ENCODE measurements around the gene BTG2. TPM values are rescaled to one million over a fixed set of nuclear protein-coding genes. Genes with fewer than 3 reads are reported as not detected.

Gene BTG2
- polyA plus RNA-seq, 2 of the 4 experiments (the other 2 are of a cell fraction) = 7.2 to 16.4 TPM

DNA sequence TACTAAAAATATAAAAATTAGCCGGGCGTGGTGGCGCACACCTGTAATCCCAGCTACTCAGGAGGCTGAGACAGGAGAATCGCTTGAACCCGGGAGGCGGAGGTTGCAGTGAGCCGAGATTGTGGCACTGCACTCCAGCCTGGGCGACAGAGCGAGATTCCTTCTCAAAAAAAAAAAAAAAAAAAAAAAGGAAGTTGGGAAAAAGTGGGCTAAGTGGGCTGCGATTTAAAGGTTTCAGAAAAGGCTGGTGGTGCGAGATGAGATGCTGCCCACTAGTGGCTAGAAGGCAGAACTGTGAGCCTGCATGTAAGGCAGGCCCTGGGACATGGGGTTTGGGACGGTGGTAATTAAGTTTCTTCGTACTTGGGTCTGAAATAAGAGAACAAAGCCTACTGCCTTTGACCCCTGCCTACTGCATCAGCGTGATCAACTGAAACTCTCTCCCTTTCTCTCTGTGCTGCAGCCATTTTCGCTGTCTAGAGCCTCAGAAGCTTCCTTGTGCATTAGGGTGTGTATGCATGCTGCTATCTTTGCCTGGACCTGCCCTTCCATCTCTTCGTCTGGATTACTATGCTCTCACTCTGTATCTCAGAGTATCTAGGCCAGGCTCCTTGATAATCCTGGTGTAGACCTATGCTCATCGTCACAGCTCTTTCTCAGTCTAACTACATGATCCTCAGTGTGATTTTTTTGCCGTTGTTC is 33.2 kb downstream of the BTG2 start:
- Histone ChIP-seq H3K9me3 (no peaks in the 10 kb centered on the region), H3K4me2 (no peak overlapping the region), H3K27ac (no peak overlapping the region), H3K4me3 (no peak overlapping the region), H3K4me1 (no peaks in the 10 kb centered on the region)
- TF ChIP-seq MYC (IDR thresholded peaks at IDR 0.05; ENCODE audit: borderline replicate concordance, low read length) = no peak
- peak; percentile 65 to 83 for TF ChIP-seq RAD21 (conservative IDR thresholded peaks at IDR 0.05 in 1 of 2, IDR thresholded peaks at IDR 0.05 in 1 of 2)
- TF ChIP-seq SMC3 (IDR thresholded peaks at IDR 0.05) = peak; percentile 69
- no peak for TF ChIP-seq RNF2 (IDR thresholded peaks at IDR 0.05; ENCODE audit: borderline replicate concordance, low read depth)
- no peak for TF ChIP-seq PBX3 (IDR thresholded peaks at IDR 0.05)
- TF ChIP-seq CTCF (IDR thresholded peaks at IDR 0.05) = peak; percentile 68
- DNase-seq (ENCODE audit: low read depth in 1 of 2, low spot score in 1 of 2) = peak; percentile 65 to 77
- ChIA-PET POLR2A (no interaction called here), CTCF (interaction anchor here (0.6 to 23.4 kb wide), 27 partner anchors 12 to 364 kb away, joined by 3 to 510 read pairs (median 7); partner anchors contain the start of genes ATP2B4, FMOD, OPTC and PRELP)
- 46% methylated on average over 18 of the region's 18 CpGs for WGBS (ENCODE audit: missing lambda C conversion rate)
- FAIRE-seq = no peak
- peak in 1 of 2 experiments; percentile 67; a peak in 3 of 6 replicates for ATAC-seq

DNA sequence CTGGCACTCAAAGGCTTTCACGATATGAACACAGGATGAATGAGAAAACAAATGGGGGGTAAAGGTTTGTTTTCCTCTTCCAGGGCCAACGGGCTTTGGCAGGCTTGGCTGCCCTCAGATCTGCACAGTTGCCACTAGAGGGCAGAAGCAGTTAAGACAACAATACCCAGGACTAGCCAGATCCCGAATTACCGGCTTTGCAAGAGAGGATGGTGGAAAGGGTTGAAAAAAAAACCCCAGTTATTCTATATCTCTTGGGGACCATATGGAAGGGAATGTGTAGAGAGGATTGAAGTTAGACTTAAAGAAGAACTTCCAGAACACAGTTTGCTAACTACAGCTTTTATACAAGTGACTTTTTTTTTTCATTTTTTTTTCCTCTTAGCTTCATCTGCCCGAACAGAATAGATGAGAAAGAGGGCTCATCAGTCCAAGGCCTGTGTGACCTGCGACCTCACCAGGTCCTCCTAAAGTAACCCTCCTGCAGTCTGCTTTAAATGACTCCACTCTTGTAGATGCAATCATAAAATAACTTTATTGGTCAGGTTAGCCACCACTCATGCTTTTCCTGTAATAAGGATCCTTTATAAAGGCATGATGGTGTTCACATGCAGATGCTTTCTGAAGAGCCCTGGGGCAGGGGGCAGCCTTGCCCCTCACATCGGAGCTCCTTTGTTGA is 34.9 kb downstream of the BTG2 start:
- H3K27ac ChIP-seq = no peak overlapping the region
- FAIRE-seq (no peak), DNase-seq (ENCODE audit: low read depth in 1 of 2, low spot score in 1 of 2) (peak; percentile 79 to 92), ATAC-seq (peak; percentile 79 to 89; a peak in 5 of 6 replicates)
- H3K4me3 ChIP-seq = no peak overlapping the region
- no peaks in the 10 kb centered on the region for H3K4me1 ChIP-seq
- TF ChIP-seq RAD21 (conservative IDR thresholded peaks at IDR 0.05 in 1 of 2, IDR thresholded peaks at IDR 0.05 in 1 of 2) = peak; percentile 89 to 91
- no peak for TF ChIP-seq SREBF2 (IDR thresholded peaks at IDR 0.05)
- no peak for TF ChIP-seq HEYL (CRISPR knock-in tag; IDR thresholded peaks at IDR 0.05)
- TF ChIP-seq SMC3 (IDR thresholded peaks at IDR 0.05) = peak; percentile 88
- TF ChIP-seq E2F6 (IDR thresholded peaks at IDR 0.05; ENCODE audit: borderline replicate concordance, low read depth) = no peak
- peak; percentile 90 for TF ChIP-seq CTCF (IDR thresholded peaks at IDR 0.05)
- TF ChIP-seq FOXS1 (CRISPR knock-in tag; IDR thresholded peaks at IDR 0.05) = no peak
- no peak for TF ChIP-seq NPAS2 (CRISPR knock-in tag; IDR thresholded peaks at IDR 0.05; ENCODE audit: borderline replicate concordance)
- TF ChIP-seq JUNB (IDR thresholded peaks at IDR 0.05) = no peak
- no peak for TF ChIP-seq BCL3 (IDR thresholded peaks at IDR 0.05)
- H3K4me2 ChIP-seq = no peak overlapping the region
- WGBS (ENCODE audit: missing lambda C conversion rate) = 14% methylated on average over 7 of the region's 7 CpGs
- CTCF ChIA-PET = interaction anchor here (0.6 to 23.4 kb wide), 51 partner anchors 10 to 1153 kb away, joined by 3 to 510 read pairs (median 5); partner anchors contain the start of genes FMOD, OPTC and PRELP
- POLR2A ChIA-PET = no interaction called here
- no peaks in the 10 kb centered on the region for H3K9me3 ChIP-seq

All from A549 (cell line).